GM19240 (cell line): ENCODE data around the gene FMN1.
A peak's percentile ranks its signal among the peaks of the same experiment; 100 is the strongest.
"Not testable (repeated sequence)": the region's sequence is repeated elsewhere in the genome, so short reads cannot be mapped to it uniquely, and the experiment has no call there.

Experiments
- DNase-seq: peaks from one replicate; pipeline ENCODE4 v3.0.0; 2011; ENCODE audit warnings: low spot score; ENCODE audit not compliant: insufficient read length

The FMN1 gene

DNA sequence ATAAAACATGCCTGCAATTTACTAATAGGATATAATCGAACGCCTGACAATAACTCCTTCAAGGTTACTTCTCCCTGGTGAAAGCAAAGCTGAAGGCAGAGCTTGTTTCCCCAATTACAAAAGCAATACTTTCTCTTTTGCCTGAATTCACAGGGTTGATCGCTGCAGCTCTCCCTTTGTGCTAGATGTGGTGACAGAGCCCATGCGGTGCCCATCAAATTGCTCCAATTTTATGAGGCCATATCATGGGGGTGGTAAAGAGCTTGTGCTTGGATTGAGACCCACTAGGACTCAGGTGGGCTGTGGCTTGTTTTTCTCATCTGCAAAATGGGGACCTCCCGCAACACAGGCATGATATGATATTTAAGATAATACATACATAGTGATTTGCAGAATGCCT, 333.3 kb downstream of the FMN1 start:
- no peak for DNase-seq

DNA sequence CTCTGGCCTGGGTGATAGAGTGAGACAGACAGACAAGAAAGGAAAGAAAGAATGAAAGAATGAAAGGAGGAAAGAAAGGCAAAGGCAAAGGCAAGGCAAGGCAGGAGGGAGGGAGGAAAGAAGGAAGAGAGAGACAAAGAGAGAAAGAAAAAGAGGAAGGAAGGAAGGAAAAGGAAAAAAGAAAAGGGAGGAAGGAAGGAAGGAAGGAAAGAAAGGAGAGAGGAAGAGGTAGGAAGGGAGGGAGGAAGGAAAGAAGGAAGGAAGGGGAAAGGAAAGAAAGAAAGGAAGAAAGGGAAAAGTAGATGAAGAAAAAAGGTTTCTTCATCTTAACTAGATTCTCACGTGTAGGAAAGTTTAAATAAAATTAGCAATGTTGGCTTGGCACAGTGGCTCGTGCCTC, 334.5 kb downstream of the FMN1 start:
- DNase-seq = no peak

DNA sequence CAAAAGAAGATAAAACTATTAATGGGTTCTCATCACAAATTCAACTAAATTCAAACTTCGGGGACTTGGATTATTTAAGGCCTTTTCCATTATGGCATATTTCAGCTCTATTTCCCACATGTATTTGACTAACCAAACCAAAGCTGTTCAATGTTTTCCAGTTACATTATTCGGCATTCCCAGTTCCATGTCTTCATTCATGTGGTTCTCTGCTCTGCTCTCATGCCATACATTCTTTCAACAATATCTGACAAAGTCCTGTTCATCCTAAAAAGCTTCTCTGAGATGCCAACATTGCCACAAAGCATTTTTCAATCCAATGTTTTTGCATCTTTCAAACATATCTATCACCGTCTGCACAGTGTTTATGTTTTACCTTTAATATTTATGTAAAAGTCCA, 335.3 kb downstream of the FMN1 start:
- DNase-seq = no peak

DNA sequence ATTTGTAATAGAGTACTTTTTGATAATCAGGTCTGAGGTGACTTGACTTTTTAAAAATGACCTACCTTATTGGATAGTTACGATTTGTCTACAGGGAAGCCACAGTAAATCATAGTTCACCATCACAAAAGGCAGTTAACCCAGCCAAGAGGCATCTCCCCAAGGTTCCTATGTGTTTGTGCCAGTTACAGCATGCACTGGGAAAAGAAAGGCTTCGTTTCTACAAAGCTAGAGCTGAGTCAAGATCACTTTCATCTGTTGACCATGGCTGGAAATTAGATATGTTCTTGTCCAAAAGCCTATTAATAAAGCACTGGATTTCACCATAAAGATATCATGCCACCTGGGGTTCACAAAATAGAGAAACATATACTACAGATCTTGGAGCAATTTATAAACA, 336.8 kb downstream of the FMN1 start:
- DNase-seq = no peak

DNA sequence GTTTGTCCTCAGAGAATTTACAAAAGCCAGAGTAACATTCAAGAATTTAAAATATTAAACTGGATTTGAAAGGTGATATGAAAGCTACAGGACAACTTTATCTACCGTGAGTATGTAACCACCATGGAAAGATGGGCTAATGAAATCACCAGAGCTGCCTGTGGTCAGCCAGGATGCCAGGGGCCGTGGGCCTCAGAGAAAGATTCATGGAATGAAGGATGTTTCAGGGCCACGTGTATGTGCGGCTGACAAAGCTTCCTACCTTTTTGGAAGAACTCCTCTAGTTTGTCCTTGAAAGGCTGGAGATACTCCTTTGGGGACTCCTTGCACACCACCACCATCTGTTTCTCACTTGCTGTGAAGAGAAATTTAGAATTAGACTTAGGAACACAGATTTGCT, 337.8 kb downstream of the FMN1 start:
- no peak for DNase-seq

DNA sequence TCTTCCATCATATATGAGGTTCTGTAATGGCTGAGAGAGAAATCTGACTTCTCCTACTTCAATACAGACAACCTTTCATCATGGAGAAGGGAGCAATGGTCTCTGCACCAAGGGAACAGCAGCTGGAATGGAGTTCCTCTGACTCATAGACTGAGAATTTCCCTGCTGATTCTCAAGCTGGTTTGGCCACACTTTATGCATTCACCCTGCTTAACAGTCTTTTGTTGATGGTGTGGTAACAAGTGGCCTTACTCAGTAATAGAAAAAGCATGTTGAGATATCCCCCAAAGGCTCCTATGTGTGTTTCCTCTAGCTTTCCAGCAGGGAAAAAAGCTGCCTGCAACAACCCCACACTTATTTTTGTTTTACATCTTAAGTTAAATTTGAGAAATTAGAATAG, 338.6 kb downstream of the FMN1 start:
- DNase-seq = no peak

DNA sequence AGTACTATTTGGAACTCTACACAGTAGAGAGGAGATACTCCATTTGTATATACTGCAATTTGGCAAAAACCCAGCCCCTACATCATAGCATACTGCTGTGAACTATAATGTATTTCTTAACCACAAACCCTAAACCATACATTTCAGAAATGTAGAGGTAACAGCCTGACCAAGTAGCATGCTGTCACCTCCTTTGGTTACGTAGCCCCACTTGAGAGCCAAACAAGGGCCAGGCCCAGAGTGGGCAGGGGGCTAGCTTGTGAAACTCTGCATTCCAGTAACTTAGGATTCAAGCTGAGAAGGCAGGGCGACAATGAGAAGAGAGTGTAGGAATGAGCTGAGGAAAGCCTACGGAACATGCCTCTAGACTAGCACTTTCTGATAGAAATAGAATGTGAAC, 340.9 kb downstream of the FMN1 start:
- DNase-seq = no peak

DNA sequence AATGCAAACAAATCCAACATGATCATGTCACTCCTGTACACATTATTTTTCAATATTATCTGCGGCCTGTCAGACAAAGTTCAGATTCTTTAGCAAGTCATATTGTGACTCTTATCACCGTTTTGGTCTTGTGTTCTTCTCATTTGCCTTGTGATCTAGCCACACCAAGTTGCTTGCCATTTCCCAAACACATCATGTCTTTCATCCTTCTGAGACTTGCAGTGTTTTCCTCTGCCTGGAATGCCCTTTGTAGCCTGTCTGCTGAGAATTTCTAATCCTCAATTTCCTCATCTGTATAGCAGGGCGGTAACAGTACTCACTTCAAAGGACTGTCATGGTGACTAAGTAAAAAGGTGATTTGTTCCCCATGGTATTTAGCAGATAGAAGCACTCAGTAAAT, 341.7 kb downstream of the FMN1 start:
- no peak for DNase-seq

DNA sequence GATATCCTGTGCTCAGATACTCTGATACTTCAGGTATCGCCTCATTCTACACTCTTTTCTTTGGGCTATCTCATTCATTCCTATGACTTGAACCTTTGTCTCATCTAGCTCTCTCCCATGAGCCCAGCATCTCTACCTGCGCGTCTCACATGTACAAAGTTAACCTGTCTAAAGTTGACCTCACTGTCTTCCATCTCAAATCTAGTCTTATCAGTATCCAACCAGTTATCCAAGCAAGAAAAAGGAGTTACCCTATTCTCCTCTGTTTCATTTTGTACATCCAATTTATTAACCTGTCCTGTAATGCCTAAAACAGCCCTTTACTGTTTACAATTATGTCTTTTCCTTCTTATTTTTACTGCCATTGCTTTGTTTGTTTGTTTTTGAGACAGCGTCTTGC, 342.5 kb downstream of the FMN1 start:
- DNase-seq = no peak

DNA sequence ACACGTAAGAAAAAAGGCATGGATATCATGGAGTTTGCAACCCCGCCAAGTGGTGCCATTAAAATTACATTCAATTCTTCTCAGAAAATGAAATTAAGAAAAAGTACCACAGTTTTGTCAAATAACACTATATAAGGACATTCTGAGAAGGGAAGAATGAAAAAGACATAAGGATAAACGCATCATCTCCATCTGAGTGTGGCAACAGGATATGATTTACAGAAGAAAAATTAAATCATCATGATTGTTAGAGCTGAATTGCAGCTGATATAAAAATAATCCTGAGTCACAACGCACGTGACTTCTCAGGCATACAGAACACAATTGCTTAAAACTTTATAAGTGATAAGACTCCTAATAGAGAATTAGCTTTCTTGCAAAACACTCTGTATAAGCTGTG, 342.9 kb downstream of the FMN1 start:
- no peak for DNase-seq

DNA sequence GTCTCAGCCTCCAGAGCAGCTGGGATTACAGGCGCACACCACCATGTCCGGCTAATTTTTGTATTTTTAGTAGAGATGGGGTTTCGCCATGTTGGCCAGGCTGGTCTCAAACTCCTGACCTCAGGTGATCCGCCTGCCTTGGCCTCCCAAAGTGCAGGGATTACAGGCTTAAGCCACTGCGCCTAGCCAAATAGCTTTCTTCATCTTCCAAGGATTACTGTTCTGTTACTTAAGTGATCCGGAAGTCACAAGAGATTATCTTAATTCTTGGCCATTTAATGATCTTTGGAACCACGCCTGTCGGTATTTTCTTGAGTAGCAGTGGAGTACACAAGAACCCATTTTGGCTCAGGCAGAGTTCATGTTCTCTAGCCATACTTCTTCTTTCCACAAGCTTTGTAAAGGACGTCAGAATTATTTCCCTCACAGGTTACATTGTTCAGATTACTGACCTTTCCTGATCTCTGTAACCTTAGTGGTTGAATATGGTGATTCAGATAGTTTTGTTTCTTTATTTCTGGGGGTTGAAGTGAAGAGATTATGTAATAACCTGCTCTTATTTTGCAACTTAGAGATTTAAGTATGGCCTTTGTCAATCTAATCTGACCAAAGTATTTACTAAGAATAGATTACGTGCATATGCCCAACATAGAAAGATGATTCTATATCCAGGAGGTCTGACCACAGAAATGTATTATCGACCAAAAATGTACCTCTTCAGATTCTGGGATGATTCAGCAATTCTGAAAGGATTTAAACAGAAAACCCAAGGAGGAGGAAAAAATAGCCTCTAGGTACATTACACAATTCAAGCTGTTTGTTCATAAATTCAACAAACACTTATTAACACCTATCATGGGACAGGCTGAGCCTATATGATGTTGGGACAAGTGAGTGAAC, 344.5 kb downstream of the FMN1 start:
- DNase-seq = no peak

DNA sequence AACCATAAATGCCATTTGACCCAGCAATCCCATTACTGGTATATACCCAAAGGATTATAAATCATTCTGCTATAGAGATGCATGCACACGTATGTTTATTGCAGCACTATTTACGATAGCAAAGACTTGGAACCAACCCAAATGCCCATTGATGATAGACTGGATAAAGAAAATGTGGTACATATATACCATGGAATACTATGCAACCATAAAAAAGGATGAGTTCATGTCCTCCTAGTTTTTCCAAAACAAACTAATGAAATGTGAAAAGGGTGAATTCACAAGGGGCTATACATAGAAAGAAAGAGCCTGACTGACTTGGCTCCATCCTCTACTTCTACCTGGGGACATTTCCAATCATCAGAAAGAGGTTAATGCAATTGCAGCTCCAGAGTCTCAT, 347.8 kb downstream of the FMN1 start:
- DNase-seq = not testable (repeated sequence)

DNA sequence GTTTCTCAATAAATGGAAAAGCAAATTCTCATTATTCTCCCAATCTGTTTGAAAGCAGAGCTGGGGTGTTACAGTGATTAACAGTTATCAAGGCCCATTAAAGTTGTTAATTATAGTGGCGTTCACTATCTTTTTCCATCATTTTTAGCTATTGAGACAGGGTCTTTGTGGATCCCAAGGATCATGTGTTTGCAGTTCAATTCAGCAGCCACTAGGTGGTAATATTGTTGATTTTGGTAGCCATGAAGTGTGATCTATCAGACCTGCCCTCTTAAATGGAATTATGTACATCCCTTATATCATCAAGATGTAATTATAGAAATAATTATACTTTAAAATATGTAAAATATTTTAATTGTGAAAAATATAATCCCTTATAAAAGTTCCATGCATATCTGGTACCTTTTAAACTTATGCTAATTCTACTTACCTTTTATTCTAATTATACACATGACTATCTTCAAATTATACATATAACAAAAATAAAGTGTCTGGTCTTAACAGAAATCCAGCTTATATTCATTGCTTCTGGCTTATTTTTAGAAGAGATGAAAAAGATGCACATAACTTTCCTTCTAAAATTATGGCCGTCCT, 350.3 kb downstream of the FMN1 start:
- no peak for DNase-seq

DNA sequence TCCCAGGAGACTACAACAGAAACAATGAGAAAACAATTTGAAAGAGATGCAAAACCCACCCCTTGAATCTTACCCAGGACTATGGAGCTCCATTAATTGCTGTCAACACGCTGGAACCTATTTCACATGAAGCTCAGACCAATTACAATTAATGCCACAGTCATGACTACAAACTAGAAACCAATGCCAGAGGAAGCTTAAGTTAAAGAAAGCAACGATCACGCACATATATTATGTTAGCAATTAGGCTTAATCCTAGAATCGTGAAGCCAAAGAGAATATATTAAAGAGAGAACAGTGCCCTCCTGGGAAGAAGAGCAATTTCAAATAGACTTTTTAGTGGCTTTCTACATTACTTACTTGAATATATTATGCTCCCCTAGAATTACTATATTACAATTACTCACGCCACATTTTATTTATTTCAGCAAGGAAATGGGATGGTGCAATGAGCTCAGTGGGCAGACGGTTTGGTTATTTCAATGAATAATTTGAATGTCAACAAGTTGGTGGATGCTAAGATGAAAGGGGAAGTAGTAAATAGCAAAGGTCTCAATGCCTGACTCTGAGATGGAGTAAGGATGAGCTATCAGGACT, 351.2 kb downstream of the FMN1 start:
- DNase-seq = no peak

DNA sequence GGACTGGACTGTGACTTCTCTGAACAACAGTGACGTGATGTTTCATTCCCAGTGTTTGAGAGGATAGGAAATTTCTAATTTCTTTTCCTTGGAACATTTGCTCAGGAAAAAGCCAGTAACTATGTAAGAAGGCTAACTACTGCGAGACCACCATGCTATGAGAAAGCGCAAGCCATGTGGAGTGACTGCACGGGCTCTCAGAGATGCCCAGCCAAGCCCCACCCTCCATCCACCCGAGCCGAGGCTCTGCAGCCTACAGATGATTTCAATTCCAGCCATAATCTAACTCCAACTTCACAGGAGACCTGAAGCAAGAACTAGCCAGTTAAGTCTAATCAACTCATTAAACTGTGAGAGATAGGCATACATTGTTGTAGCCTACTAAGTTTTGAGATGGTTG, 352.4 kb downstream of the FMN1 start:
- DNase-seq = no peak

DNA sequence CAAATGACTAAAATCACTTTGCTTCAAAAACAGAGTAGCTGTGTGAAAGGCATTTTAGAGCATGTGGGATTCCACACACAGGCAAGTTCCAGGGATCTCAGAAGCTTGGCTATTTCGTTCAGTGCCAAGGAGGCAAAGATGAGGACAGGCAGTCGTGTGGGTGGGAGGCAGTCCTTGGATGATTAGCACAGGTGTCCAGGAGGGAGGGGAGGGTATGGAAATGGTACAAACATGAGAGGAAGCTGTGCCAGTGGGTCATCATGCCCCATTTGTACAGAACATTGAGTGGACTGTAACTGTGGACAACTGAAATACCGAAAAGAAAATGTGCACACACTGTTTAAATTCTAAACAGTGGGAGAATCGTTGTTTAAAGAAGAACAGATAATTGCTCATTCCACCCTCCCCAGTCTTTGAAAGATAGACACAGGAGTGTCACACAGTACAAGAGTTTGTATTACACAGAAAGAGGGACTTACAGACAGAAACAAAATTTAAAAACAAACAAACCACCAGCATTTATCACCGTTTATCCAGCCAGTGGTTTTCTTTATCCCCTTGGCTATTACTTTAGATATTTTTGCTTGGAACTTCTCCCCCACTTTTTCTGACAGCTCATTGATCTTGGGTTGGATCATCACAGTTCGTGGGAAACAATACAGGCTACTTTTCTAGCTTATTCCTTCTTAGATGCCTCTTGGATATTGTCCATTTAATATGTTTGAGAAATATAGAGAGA, 353.8 kb downstream of the FMN1 start:
- no peak for DNase-seq

DNA sequence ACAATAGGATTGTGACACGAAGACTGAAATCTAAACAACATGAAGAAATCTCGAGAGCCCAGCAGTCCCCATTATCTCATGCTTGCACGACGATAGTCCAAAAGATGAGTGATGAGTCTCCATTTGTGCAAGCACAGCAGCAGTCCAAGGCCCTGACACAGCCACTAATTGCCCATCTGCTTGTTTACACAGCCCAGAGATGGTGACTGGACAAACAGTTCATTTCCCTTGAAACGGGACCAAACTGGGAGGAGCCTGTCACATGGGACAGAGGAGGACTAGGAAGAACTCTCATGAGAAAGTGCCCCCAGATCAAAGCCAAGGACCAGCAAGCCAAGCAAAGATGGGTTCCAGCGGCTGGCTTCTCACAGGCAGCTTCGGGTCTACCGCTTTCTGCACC, 355.7 kb downstream of the FMN1 start:
- DNase-seq = no peak

DNA sequence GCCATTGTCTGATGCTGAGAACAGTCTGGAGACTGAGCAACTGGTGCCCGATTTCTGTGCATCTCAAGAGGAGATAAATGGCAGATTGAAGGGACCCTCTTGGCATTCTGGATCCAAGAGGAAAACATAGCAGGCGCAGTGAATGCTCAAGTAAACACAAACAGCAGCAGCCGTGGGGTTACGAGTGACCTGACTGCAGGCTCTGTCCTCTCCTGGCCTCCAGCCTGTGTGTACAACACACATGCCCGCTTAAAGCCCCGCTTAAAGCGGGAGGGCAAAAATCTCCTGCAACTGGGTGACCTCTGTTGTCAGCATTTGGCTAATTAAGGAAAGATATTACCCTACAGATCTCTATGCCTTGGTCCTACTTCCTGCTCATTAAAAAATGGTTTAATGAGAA, 356.2 kb downstream of the FMN1 start:
- DNase-seq = no peak

DNA sequence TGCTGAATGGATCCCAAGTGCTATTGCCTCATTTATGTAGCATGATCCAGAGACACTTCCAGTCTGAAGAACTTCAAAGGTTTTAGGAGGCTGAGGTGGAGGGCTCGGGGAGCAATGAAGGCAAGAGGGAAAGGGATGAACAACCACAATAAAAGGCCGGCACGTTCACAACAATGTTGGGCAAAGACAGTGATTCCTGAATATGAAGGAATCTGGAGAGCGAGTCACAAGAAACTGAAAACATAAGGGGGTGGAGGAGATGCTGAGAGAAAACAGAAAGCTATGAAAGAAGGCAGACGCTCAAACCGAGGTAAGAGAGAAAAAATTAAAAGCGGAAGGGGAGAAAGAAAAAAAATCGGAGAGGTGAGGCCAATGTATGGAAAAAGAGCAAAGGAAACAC, 356.6 kb downstream of the FMN1 start:
- no peak for DNase-seq

DNA sequence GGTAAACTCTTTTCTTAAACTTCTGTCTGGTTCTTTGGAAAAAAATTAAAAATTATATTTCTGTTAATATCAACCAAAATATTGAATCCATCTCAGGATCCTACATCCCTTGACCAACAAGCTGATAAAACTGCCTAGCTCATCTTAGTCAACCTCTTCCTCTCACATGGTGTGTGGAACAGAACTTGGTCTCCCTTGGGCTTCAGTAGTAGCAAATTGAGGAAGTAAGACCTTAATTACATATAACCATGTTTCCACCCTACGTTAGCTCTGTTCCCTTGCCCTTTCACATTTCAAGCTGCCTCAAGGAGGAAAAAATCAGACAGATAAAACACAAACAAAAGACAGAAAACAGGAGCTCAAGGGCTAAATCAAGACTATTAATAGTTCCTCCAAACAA, 360.4 kb downstream of the FMN1 start:
- peak; percentile 14 for DNase-seq

DNA sequence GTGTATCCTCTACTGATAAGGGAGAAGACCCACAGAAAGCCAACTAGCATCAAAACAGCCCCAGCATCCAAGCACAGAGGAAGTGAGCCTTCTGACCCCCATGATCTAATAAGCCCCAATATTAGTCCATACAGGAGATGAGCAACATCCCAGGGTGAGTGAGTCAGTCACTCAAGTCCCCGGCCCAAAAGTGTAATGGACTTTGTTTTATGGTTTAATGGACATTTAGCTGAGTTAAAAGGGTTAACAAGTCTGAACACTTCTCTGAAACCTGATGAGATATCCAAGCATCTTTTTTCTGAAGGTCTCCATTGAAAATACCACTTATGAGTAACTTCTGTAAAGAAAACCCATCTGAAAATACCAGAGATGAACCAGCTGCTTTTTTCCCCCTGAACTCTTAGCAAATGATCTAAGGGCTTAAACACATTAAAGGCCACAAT, 361.1 kb downstream of the FMN1 start:
- DNase-seq = no peak

DNA sequence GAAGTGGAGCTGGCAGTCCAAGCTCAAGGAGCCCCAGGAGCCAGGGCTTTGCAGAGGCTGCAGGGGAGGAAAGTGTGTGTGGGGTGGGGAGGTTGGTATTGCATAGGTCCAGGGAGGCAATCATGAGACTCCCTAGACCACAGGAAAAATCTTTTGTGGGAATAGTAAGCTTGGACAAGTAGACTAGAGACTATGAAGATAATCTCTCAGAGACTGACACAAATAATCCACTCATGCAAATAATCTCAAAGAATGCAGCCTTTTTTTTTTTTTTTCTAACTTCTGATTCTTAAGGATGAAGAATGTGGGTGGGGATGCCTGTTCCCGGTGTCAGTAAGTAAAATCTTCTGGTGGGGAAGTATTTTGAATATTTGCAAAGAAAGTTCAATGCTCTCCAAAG, 363.0 kb downstream of the FMN1 start:
- DNase-seq = no peak
